ENCODE data around the gene CETN3.

- no peak for TF ChIP-seq POLR2A (IDR thresholded peaks at IDR 0.05)
- TF ChIP-seq, protein P1, sequence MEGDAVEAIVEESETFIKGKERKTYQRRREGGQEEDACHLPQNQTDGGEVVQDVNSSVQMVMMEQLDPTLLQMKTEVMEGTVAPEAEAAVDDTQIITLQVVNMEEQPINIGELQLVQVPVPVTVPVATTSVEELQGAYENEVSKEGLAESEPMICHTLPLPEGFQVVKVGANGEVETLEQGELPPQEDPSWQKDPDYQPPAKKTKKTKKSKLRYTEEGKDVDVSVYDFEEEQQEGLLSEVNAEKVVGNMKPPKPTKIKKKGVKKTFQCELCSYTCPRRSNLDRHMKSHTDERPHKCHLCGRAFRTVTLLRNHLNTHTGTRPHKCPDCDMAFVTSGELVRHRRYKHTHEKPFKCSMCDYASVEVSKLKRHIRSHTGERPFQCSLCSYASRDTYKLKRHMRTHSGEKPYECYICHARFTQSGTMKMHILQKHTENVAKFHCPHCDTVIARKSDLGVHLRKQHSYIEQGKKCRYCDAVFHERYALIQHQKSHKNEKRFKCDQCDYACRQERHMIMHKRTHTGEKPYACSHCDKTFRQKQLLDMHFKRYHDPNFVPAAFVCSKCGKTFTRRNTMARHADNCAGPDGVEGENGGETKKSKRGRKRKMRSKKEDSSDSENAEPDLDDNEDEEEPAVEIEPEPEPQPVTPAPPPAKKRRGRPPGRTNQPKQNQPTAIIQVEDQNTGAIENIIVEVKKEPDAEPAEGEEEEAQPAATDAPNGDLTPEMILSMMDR (IDR thresholded peaks at IDR 0.05) = no peak
These were observed 40.9 kb downstream of the CETN3 start for GRCh38 chr5:90368454-90369246.

Measured in esophagus squamous epithelium (tissue), 4 donors.